GM21423 (cell line): ENCODE results near the gene WDTC1.
"Not testable (repeated sequence)": the region's sequence is repeated elsewhere in the genome, so short reads cannot be mapped to it uniquely, and the experiment has no call there.

Experiments
- ATAC-seq: cut with Tn5 transposase; IDR thresholded peaks from one replicate; pipeline ENCODE4 v1.9.1; 2021; ENCODE audit warnings: mild to moderate bottlenecking, moderate library complexity; ENCODE audit not compliant: unreplicated experiment

WDTC1 gene

GRCh38 chr1:27246194-27246593, 11.8 kb downstream of the WDTC1 start:
- ATAC-seq = no peak

- no peak for ATAC-seq
Measured at GRCh38 chr1:27253596-27253995, 19.2 kb downstream of the WDTC1 start.

- ATAC-seq = no peak
Measured at GRCh38 chr1:27255136-27255535, 20.7 kb downstream of the WDTC1 start.

- no peak for ATAC-seq
Measured at GRCh38 chr1:27257155-27257554, 22.7 kb downstream of the WDTC1 start.

GRCh38 chr1:27258598-27258997, 24.2 kb downstream of the WDTC1 start:
- ATAC-seq = no peak

GRCh38 chr1:27267153-27267552, 32.7 kb downstream of the WDTC1 start:
- ATAC-seq = no peak

GRCh38 chr1:27269276-27269675, 34.8 kb downstream of the WDTC1 start:
- no peak for ATAC-seq

GRCh38 chr1:27274204-27274603, 39.8 kb downstream of the WDTC1 start:
- ATAC-seq = no peak

- ATAC-seq = no peak
Measured at GRCh38 chr1:27275696-27276095, 41.3 kb downstream of the WDTC1 start.

GRCh38 chr1:27284425-27285273, 50.2 kb downstream of the WDTC1 start:
- ATAC-seq = no peak

- ATAC-seq = no peak
Measured at GRCh38 chr1:27285274-27285660, 50.8 kb downstream of the WDTC1 start.

- not testable (repeated sequence) for ATAC-seq
Measured at GRCh38 chr1:27285821-27286220, 51.4 kb downstream of the WDTC1 start.

- ATAC-seq = not testable (repeated sequence)
Measured at GRCh38 chr1:27289125-27289524, 54.7 kb downstream of the WDTC1 start.

- no peak for ATAC-seq
Measured at GRCh38 chr1:27290581-27290980, 56.1 kb downstream of the WDTC1 start.

- no peak for ATAC-seq
Measured at GRCh38 chr1:27292106-27292505, 57.7 kb downstream of the WDTC1 start.

- ATAC-seq = no peak
Measured at GRCh38 chr1:27293915-27294314, 59.5 kb downstream of the WDTC1 start.

- no peak for ATAC-seq
Measured at GRCh38 chr1:27296773-27297291, 62.4 kb downstream of the WDTC1 start.

GRCh38 chr1:27297903-27298302, 63.5 kb downstream of the WDTC1 start:
- ATAC-seq = no peak

GRCh38 chr1:27298632-27299384, 64.4 kb downstream of the WDTC1 start:
- ATAC-seq = no peak

GRCh38 chr1:27299385-27300271, 65.2 kb downstream of the WDTC1 start:
- ATAC-seq = no peak
